Measurements from ENCODE around the gene HDAC4.

HDAC4 gene

DNA sequence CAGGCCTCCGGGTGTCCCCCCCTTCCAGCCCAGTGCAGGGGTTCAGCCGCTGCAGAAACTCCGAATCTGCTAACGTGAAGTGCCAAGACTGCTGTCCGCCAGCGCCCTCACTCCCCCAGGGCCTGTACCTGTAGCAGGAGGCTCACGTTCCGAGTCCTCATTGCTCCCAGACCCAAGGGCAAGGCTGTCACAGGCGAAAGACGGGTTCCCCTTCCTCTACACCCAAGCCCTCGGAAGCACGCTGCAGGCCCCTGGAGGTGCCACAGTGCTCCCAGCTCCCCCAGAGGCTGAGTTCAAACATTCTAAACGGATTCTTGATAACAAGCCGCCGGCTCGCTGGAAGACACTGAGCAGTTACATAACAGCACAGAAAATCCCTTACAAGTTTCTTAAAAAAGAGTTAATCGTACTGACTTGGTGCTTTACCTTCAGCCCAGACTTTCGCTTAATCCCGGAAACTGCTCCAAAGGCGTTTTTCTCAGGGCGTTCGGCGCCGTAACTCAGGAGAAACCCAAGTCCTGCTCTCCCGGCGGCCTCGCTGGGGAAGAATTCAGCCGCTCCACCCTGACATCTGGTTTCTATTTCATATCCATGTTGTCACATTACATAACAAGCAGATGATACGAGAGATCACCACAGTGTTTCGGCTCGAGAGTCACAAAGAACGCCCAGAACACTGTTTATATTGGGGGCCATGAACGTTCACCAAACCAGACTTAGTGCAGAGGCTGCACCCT is 92.0 kb downstream of the HDAC4 start:
- DNase-seq (ENCODE audit: low spot score) = peak; percentile 77

GRCh38 chr2:239307921-239308613 is 92.8 kb downstream of the HDAC4 start:
- peak; percentile 61 for DNase-seq (ENCODE audit: low spot score)

GRCh38 chr2:239307221-239307569 is 93.6 kb downstream of the HDAC4 start:
- peak; percentile 37 for DNase-seq (ENCODE audit: low spot score)

- DNase-seq (ENCODE audit: low spot score) = no peak
Observed at GRCh38 chr2:239306274-239307220, 94.3 kb downstream of the HDAC4 start.

DNA sequence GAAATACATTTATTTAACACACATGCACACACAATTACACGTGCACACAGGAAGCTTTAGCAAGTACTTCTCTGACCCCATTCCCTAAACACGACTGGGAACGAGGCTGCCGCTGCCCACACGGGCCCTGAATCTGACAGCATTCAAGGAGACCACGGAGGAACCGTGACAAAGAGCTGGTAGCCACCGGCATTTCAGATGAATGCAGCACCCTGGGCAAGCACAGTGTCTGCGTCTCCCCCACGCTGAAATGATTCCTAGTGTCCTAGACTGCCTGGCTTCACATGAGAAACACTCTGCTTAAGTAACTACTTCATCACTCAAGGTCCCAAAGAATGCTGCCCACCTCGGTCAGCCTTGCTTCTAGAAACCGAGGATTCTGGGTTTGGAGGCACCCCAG is 95.0 kb downstream of the HDAC4 start:
- no peak for DNase-seq (ENCODE audit: low spot score)

DNA sequence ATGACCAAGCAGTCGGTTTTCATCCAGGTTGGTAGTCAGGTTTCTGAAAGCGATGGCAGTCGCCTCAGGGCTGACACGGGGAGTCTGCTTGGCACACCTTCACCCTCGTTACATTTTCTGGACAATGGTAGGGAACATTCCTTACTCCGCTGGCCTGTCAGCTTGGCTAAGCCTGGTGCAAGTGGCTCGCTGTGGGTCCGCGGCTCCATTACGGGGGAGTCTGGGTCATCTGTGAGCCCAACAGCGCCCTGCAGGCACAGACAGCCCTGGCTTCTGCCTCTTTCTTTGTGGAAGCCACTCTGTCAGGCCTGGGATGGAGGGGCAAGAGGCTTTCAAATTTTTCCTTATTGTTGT is 95.6 kb downstream of the HDAC4 start:
- no peak for DNase-seq (ENCODE audit: low spot score)

- DNase-seq (ENCODE audit: low spot score) = no peak
Observed at GRCh38 chr2:239304533-239305221, 96.1 kb downstream of the HDAC4 start.

- peak; percentile 67 for DNase-seq (ENCODE audit: low spot score)
Observed at GRCh38 chr2:239303711-239304532, 96.9 kb downstream of the HDAC4 start.

DNA sequence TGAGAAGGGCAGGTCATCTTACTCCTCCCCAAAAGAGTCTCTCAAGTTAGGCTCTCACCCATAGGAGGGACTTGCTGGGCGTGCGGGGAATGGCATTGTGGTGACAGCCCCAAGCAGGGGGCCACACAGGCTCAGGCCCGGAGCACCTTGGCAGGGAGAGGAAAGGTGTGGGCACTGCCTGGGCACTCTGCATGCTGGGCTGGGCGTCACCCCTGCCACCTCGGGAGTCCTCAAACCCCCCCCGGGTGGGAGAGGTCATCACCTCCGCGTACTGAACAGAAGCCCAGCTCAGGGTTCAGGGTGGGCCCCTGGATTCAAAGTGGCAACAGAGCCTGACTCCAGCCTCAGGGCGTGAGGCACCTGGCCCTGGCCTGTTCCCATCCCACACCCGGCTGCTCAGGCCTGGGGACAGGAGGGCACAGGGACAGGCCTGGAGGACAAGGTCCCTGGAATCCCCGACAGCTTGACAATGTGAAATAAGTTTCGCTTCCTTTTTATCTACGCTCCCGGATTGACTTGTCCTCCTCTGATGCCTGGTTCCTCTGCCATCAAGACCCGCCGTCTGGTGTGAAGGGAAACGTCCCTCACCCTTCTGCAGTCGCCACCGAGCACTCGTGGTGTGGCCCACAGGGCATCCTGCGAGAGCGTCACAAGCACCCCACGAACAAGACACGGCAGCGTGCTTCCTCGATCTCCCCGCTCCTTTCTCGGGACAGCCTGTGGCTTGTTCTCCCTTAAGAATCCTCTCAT is 97.8 kb downstream of the HDAC4 start:
- no peak for DNase-seq (ENCODE audit: low spot score)

DNA sequence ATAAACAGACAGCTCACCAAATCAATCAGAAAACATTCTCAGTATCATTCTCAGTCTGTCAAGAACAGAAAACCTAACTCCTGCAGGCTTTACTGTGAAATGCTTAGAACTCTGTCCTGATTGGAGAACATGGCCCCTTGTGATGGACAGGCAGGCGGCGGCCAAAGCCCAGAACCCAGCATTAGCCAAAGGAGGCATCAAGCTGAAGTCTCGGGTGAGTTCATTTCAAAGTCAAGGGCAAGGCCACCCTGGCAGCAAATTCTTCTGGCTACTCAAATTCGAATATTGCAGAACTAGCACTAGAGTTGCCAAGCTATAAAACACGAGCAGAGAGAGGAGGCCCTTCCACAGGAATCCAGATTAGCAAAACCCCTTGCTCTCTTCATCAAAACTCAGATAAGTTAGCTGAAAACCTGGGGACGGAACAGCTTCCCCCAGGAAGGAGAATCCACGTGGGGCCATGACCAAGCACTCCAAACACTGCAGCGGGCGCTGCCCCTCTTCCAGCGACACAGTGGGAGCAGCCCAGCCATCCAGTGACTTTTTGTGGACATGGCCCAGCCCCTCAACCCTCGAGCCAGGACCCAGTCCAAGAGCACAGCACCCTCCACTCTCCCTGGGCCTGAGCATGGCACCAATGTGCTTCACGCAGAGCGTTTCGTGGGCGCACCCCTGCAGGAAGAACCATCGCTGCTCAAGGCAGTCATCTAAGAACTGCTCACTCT is 98.6 kb downstream of the HDAC4 start:
- DNase-seq (ENCODE audit: low spot score) = no peak

DNA sequence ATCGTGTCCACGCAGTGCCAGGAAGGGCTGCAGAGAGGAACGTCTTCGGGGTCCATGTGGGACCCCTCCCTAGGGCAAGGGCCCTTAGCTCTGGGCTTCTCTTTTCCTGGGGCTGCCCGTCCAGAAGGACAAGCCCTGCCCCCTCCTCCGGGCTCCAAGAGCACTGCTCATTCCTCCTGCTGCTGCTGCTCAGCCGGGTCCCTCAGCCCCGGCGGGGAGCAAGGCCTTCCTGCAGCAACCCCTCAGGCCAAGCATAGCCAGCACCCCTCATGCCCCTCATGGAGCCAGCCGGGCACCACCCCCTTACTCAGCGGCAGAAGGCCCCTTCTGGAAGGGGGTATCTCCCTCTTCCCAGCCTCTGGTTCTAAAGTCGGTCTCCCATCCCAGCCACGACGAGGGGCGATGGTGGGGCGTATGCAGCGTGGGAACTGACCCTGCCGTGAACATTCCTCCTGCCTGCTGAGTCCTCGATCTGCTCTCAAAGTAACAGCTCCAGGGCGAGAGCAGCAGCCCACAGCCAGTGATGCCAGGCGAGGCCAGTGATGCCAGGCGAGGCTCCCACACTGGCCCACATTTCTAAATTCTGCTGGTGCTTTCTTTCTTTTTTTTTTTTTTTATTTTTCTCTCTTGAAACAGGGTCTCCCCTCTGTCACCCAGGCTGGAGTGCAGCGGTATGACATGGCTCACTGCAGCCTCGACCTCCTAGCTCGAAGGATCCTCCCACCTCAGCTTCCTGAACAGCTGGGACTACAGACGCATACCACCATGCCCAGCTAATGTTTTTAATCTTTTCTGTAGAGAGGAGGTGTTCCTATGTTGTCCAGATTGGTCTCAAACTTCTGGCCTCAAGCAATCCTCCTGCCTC is 99.7 kb downstream of the HDAC4 start:
- DNase-seq (ENCODE audit: low spot score) = no peak

- no peak for DNase-seq (ENCODE audit: low spot score)
Observed at GRCh38 chr2:239300242-239300641, 100.6 kb downstream of the HDAC4 start.

DNA sequence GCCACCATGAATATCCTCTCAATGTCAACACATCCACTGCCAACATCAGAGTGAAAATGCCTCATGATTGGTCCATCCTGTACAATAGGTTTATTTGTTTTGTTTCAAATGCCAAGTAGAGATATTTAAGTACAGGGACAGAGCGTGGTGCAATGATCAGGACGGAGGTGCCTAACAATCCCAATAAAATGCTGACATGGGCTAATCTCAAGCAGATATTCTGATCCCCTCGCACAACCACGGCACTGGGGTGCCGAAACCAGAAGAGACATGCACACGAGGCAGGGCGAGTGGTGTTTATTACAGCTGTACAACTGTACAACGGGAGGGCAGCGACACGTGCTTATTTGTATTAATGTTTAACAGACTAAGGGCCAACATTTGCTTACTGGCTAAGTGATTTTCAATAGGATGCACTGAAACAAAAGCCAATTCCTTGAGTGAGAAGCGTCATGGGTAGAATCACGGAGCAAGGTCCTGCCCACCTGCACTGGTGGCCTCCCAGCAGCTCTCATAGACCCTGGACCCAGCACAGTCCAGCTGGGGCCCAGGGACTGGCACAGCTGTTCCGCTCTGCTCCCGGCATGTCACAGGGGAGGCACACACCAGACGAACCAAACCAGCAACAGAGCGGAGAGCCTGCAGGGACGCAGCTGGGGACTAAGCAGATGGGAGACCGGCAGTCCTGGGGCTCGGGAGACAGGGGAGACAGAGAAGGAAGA is 101.4 kb downstream of the HDAC4 start:
- no peak for DNase-seq (ENCODE audit: low spot score)

DNA sequence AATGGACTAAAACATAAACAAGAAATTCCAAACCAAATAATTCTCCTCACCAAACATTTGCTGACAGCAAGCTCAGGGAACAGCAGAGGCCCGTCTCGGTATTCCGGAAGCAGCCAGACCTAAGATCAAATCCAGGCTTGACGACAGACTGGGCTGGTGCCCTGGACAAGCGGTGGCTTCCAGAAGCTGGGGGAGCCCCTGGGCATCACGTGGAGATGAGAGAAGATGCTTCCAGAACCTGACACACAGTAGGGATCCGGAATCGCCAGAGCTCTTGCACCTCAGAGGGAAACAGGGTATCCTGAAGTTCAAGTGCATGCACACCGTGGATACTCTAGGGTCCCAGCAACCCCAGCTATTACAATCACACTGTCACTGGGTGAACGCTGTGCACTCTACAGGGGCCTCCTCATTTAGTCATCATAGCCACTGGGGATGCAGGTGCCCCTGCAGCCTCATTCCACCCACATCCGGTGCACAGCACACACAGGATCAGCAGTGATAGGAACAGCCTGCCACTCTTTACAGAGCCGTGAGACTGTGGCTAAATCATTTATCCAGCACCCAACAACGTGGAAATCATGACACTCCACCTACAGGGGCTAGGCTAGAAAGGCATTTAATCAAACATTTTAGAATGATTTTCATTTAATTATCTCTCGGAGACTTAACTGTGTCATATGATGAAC is 102.6 kb downstream of the HDAC4 start:
- no peak for DNase-seq (ENCODE audit: low spot score)

DNA sequence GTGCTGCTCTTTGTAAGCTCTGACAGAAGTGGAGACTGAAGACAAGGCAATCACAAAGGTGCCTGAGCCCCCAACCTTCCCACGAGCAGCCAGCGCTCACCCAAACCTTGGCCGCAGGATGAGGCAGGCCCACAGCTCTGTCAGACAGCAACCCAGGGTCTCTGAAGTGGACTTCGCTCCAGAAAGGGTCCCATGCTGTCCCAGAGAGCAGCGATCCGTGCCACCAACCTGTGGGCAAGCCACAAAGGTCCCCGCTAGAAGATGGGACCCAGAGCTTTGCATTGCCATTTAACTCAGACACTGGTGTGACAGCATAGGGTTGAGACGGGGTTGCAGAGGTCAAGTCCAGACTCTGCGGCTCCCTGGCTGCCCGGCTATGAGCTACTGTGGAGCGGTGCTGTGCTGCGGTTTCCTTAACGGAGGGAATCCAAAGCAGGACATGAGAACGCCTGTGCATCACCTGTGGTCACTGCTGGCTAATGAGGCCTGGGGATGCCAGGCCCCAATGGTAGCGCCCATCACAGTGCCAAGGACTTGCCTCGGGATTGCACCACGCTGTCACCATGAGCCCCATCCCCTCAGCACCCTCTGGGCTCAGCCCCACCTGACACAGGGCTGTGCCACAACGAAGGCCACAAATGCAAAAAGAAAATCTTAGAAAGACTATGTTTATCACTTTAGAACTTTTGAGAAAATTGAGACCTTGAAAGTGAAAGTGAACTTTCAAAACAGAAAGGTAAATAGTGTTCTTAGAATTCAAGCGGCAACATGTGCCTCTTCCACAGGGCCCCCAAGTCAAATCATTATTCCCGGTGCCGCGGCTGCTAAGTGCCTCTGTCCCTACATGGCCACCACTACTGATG is 103.4 kb downstream of the HDAC4 start:
- DNase-seq (ENCODE audit: low spot score) = no peak
